Activated T-cell treated with anti-CD3 and anti-CD28 coated beads for 48 hours (primary cell): Measurements from ENCODE around the gene MAP4K2.
"Not testable (repeated sequence)": the region's sequence is repeated elsewhere in the genome, so short reads cannot be mapped to it uniquely, and the experiment has no call there.

Source experiments
- DNase-seq: peaks from one replicate; pipeline ENCODE4 v3.0.0-alpha.2; 2020; ENCODE audit warnings: low read depth

MAP4K2 gene

DNA sequence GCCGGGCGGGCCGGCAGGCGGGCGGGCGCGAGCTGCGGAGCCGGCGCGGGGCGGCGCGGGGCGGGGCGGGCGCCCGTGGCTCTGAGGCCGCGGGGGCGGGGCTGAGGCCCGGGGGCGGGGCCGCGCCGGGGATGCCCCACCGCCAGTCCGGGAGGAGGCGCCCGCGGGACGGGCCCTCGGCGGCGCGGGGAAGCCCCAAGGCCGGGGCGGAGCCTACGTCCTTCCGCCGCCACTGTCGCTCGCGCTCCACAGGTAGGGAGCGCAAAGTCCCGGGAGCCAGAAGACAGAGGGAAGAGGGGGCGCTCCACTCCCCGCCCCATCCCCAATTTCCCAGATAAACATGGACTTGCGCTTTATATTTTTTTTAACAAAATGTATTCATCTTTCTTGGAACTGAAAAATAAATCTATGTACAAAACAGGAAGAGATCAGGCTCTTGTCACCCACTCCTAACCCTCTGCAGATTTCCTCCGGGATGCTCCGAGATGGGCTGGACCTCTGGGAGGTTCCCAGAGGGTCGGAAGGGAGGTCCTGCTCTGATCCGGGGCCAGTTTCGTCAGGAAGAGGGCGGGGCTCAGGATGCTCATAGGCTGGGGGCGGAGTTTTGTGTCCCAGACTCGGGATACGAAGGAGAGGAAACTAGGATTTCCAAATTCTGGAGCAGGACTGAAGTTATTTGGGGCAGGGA is at the start of gene MAP4K2:
Gene MAP4K2 (minus strand): TSS at position 57 of the 688 bp plus-strand sequence. CDS start 65 bp downstream, outside the sequence.
- peak; percentile 89 for DNase-seq

DNA sequence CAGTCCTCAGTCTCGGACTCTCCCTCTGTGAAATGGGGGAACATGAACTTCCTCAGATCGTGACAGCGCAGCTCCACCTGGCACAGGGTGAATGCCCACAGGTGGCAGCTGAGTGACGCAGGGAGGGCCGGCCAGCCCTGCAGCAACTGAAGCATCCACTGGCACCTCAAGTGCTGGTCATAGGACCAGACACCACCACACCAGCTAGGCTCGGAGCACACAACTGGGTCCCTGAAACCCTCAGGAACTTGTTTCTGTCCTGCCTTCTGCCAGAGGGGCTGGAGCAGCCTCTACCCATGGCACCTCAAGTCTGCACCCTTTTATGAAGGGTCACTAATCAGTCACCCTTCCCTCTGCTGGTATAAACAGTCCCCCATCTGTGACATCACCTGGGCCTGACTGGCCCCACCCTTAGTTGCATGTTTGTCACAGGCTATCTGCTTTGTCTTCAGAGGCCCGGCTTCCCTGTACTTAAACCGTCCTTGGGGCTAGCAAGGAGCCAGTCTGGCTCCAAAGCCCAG is 48.9 kb upstream of the MAP4K2 start:
- DNase-seq, result no peak

DNA sequence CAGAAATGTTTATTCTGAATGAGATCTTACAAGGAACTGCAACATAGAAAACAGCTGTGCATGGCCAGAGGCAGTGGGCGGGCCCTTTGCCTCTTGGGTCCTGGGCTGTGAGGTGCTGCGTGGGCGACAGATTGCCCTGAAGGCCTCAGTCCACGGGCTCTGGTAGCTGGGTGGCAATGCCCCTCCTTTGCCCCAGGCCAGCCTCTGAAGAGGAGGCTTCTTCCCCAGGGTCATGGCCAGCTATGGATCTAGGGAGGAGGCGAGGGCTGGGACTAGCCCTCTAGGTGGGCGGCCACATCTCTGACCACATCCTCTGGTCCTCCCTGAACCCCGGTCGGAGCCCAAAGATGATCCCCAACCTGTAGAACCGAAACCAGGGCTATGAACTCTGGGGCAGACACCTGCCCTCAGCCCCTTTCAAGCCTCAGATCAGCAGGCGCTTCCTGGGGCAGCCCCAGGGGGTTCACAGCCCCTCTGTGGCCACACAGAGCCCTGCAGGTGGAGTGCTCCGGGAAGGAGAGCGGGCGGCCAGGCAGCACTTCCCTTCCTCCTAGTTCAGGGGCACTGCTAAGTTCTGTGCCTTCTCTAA is 48.1 kb upstream of the MAP4K2 start:
- no peak for DNase-seq

DNA sequence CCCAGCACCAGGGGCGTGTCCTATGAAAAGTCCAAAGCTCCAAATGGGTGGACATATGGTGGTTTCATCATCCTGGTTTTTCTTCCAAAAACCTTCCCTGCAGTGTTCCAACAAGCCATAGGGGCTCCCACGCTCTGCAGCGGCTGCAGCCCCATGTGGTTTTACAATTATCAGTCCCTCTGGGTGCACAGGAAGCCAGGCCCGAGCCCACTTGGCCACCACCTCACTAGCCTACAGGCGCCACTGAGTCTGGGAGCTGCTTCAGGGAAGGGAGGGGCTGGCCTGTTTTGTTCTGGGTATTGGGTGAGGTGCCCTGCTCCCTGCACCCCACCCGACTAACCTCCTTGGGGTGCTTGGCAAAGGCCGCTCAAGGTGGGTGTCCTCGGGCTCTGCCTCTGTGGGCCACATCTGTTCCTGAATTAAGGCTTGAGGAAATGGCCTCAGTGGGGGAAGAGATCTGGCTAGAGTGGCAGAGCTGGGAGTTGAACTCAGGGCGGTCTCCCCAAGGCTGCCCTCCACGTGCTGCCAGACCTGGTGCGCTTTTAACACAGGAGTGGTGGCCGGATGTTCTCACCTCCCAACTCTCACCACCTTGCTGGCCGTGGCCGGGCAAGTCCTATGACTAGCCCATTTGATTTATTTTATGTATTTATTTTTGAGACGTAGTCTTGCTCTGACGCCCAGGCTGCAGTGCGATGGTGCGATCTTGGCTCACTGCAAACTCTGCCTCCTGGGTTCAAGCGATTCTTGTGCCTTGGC is 46.8 kb upstream of the MAP4K2 start:
- no peak for DNase-seq

DNA sequence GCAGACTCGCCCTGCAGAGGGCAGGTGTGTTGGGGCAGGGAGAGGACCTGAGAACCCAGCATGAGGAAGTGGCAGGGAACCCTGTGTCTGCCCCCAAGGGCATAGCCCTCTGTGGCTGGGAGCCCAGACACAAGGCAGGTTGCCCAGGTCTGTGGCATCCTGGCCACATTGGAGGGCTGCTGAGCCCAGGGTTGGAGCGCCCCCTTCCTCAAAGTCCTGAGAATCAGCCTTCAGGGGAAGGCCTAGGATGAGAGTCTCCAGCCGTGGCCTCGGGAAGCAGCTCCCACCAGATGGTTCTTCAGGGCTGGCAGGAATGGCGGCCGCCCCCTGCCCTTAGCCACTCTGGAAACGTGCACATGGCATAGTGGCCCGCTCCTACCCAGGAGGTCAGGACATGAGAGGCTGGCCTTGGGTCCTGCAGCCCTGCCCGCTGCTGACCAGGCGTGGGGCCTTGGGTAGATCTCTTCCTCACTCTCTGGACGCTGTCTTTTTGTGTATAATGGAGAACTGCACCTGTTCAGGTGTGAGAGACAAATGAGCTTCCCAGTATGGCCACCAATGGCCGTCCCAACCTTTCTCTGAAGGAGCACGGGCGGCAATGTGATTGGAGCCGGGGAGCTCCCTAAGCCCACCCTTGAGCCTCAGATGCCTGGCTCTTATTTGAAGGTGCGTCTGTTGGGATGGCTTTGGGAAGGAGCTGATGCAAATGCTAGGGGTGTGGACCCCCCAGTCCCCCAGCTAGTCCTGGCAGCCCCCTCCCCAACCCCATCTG is 46.0 kb upstream of the MAP4K2 start:
- no peak for DNase-seq

DNA sequence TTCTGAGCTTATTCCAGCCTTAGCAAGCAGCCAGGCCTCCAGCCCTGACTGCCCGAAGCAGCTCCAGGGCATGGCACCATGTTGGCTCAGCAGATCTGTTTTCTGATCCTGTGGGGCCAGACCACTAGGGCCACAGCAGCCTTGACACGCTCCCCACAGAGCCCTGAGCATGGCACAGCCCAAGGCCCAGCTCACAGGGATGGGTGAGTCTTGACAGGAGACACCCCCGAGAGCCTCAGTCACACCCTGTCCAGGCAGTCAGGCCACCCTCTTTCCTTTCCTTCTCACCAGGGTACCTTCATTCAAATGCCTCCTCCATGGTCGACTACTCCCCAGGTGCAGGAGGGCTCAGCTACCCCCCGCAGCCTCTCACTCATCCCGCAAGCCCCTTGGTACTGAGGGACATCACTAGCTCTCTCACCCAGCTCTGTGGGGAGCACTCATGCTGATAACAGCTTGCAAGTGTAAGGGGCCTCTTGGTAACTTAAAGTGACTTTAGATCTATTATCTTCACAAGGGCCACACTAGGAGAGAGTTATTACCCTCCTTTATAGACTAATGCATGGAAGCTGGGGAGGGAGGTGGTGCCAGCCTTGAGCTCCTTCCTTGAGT is 45.3 kb upstream of the MAP4K2 start:
- DNase-seq, result no peak

DNA sequence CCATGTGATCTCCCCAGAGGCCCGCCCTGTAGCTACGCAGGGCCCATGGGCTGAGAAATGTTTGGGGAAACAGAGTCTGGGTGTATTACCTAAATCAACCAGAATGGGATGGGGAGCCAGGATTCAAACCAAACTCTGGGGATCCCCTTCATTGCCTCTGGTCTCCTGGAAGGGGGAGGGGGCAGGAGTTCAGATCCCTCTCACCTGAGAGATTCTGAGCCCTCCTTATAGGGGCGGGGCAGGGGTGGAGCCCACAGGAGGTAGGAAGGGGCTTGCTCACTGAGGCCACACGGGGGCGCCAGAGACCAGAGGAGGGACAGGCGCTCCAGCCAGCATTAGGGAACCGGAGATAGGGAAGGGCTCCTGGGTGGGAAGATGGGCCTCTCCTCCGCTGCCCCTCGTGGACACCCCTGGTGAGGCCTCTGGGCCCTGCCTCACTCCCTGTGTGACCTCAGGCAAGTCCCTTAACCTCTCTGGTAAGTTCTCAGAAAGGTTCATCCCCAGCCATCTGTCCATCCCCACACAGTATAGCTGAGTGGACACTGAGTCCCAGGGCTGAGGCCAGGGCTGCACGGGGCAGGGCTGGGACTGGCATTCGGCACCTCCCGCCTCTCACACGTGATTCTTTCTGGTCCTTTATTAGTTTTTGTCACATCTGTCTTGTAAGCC is 44.1 kb upstream of the MAP4K2 start:
- DNase-seq, result peak; percentile 88

DNA sequence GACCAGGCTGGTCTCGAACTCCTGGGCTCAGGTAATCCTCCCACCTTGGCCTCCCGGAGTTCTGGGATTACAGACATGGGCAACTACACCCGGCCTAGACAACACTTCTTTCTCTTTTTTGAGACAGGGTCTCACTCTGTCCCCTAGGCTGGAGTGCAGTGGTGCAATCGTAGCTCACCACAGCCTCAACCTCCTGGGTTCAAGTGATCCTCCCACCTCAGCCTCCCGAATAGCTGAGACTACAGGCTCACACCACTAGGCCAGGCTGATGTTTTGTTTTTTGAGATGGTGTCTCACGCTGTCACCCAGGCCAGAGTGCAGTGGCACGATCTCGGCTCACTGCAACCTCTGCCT is 42.7 kb upstream of the MAP4K2 start:
- not testable (repeated sequence) for DNase-seq

DNA sequence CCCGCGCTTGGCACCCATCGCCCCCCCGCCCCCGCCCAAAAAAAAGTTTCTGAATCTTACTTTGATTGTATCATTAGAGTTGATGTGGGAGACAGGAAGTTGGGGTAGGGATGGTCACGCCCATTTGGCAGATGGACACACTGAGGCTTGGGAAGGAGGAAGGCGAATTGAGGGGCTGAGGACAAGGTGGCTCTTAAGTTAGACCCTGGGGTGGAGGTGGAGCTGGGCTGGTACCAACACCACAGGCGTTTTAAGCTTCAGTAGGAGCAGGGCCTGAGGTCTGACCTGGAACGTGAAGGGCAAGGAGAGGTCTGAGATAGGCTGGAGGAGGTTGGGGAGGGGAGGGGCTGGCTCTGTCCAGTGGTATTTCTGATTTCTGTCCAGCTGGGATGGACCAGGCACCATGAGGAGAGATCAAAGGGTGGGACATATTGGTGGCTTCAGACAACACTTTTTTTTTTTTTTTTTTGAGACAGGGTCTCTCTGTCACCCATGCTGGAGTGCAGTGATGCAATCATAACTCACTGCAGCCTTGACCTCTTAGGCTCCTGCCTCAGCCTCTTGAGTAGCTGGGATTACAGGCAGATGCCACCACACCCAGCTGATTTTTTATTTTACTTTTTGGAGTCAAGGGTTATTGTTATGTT is 42.2 kb upstream of the MAP4K2 start:
- no peak for DNase-seq

DNA sequence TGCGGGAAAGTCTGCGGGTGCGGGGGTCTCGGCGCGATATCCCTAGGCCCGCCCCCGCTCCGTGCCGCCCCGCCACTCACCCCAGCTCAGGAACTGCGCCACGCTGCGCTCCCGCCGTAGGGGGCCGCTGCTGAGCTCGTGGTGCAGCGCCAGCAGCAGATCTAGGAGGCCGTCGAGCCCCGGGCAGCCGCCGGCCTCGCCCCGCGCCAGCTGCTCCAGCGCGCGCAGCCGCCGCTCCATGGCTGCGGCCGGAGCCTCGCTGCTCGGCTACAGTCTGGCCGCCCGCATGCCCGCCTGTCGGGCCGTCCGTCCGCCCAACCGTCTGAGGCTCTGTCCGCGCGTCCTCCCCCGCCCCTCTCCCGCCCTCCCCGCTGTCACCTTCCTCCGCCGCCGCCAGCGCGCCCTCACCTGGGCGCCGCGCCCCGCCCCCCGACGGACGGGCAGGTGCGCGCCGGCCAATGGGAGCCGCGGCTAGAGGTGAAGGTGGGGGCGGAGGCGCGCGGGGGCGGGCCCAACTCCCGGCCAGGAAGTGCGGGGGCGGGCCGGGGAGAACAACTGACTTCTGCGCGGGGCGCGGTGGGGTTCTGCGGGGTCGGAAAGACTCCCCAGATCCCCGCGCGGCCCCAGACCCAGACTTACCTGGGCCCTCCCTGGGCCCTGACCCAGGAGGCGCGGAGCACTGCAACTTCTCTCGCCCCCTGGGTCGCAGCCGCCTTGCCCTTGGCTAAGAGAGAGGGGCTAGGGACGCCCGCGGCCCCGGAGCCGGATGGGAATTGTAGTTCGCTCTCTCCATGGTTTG is 41.5 kb upstream of the MAP4K2 start, which contains the start of gene CDC42BPG:
Gene CDC42BPG (minus strand): TSS at position 324 of the 799 bp plus-strand sequence. CDS start 84 bp downstream, at position 240.
- DNase-seq, result peak; percentile 59

DNA sequence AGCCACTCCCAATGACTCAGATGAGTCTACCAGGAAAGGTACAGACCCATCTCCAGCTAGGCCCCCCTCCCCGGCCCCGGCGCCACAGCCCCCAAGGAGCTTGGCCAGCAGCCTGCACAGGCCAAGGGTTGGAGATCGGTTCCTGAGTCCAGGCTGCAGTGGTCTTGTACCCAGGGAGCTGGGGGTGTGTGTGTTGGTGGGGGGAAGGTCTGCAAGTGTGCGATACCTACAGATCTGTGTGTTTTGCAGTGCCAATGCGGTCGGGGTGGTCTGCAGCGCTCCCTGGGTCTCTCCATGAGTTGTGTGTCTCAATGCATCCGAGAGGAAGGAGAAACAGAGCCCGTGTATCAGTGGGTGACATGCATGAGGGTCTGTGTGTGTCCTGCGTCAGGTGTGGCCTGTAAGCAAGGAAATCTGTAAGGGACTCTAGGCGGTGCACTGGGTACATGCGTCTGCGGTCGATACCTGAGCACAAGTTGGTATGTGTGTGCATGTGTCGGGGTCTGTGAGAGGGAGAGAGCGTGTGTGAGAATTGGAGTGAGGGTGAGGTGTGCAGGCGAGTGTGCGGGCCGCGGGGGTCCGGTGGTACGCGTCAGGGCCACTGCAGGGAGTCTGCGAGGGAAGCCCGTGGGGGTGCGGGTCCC is 40.8 kb upstream of the MAP4K2 start:
- no peak for DNase-seq

DNA sequence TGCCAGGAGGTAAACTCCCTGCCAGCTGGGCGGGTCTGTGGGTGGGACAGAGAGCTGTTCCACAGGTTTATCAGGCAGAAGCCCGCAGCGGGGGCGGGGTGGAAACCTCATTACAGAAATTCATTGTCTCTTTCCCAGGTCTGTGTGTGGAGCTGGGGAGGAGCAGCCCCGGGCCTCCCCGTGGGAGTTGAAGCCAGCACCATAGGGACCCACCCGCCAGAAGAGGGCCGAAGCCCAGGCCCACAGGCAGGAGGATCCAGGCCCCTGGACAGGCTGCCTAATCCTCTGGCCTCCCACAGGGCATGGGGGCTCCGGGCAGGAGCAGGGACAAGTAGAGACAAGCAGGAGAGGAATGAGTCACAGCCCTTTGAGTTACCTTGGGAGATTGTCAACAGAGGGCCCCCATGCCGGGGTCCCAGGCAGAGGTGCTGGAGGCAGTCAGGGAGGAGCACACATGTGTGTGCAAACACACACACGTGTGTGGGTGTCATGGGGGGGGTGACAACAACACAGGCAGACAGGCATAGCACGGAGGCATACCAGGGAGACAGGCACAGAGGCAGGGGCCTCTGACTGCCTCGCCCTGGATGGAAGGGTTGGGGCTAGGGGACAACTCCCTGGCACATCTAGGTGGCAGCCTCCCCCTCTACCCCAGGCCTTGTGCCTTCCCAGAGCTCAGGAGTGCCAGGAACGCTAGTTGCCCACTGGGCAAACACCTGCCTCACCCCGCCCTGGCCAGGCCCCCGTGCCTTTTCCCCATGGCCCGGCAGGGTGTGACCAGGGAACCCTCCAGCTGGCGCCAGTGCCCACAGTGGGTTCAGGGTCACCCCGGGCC is 40.1 kb upstream of the MAP4K2 start:
- no peak for DNase-seq

DNA sequence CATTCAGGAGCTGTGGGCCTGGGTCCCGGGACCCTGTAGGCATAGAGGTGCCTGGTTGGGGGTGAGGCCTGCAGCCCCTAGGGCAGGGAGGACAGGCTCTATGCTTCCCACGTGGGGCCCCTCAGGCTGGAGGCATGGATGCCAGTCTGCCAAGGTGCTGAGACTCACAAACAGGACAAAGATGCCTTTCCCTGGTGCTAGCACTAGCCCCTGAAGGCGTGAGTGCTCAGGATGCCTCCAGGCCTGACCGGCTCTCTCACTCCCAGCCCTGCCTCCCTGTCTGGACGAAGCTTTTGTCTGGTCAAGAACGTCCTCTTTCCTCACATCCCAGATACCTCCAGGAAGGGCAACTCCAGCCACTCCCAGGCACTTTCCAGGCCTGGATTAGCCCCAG is 39.3 kb upstream of the MAP4K2 start:
- no peak for DNase-seq

DNA sequence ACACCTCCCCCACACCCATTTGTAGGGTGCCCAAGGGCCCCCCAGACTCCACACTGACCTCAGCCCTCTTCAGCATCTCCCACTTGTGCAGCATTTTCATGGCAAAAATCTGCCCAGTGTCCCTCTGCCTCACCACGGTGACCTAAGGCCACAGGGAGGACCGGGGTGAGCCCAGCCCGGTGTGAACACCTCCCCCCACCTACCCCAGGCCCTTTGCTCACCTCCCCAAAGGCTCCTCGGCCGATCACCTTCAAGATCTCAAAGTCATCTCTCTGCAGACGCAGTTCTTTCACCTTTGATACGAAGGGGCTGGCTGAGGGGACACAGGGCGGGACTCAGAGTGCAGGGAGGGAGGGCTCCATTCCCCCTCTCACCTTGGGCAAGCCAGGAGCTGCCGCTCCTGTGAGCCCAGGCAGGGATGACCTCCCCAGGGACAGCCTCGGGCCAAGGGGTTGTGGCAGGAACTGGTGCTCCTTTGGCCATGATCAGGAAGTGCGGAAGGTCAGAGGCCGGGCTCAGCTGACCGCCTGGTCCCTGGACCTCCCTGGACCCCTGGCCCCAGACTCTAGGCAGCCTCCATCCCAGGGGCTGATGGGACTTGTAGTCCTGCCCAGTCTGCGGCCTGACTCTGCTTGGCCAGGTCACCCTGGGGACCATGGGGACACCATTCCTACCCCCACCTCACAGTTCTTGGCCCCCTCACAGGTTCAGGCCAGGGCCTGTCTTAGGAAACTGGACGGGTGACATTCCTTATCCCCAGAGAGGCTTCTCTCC is 38.8 kb upstream of the MAP4K2 start:
- no peak for DNase-seq

DNA sequence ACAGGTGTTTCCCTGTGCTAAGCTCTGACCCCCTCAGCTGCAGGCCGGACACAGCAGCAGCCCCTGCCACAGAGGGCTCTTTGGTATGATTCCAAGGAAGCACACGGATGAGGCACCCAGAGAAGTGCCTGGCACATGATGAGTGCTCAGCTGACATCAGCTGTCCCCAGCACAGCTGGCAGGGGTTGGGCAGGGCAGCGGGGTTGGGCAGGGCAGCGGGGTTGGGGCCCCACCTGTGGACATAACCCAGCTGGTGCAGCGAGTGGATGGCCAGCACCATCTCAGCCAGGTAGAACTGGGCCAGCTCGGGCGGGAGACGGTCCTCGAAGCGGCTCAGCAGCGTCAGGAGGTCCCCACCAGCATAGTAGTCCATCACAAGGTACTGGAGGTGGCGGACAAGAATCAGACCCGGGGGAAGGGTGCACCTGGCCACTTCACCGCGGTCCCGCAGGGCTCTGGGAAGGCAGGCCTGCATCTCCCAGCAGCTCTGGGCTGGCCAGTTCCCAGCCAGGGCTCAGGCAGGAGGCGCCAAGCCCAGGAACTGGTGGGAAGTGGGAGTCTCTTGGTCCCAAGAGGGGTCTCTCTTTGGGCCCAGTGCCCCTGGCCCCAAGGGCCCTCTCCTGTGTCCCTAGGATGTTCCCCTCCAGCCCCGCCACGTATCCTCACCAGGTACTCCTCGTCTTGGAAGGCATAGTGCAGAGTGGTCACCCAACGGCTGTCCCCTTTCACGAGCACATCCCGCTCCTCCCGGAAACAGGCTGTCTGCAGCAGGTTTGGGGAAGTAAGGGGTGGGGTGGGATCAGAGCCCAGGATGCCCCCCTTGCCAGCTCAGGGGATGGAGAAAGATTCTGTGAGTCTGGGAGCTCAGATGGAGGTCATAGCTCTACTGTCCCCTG is 37.1 kb upstream of the MAP4K2 start:
- no peak for DNase-seq

DNA sequence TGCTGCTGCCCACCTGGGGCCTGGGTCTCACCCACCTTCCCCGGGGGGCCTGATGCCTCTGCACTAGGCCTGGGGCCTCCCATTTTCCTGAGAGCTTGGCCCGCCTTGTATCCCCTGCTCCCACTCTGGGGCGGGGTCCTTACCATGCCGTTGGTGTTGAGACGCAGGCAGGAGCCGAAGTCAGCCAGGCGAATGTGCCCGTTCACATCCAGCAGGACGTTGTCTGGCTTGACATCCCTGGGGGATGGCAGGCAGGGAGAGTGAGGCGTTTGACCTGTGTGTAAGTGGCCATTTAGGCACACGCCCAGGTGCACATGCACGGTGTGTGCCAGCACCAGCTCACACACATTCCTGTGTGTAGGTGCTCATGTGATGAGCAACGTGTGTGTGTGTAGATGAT is 36.3 kb upstream of the MAP4K2 start:
- no peak for DNase-seq
